IMR-90 (cell line): Measurements from ENCODE around the gene TMEM231. TPM values are rescaled to one million over a fixed set of nuclear protein-coding genes. Genes with fewer than 3 reads are reported as not detected.

Source experiments
- ATAC-seq: fragments of 200-7000 bp; cut with Tn5 transposase; 2 replicates; pipeline ENCODE4 v1.9.1; 2020; ENCODE audit warnings: low read depth, mild to moderate bottlenecking, moderate library complexity
- BruUV-seq: library from RNA; stranded (reverse); fragments of 400-500 nt; replicated peaks from 2 replicates; lab custom pipeline; 2021; lab: Mats Ljungman, UMichigan
- CTCF ChIA-PET: fragments of 300-600 bp; formaldehyde crosslinking; extraction: SDS; loops from one replicate; lab custom pipeline; 2021; ENCODE audit warnings: antibody characterized with exemption; lab: Yijun Ruan, JAX
- POLR2A ChIA-PET: fragments of 300-600 bp; sonication (Branson Sonifier 250); formaldehyde crosslinking; loops from one replicate; lab custom pipeline; 2022; ENCODE audit warnings: antibody characterized with exemption; ENCODE audit not compliant: unreplicated experiment; lab: Charles Lee
- DNase-seq: peaks from one replicate; pipeline ENCODE4 v3.0.0; 2013
- H2AFZ ChIP-seq: replicated peaks from 2 replicates; pipeline ENCODE3; 2013; ENCODE audit warnings: low read length, mild to moderate bottlenecking; ENCODE audit not compliant: poor library complexity
- H2AK5ac ChIP-seq: 2 replicates; pipeline ENCODE4 v1.6.1; 2013; ENCODE audit warnings: low read depth, low read length, inconsistent platforms
- H2AK9ac ChIP-seq: replicated peaks from 2 replicates; pipeline ENCODE3; 2013; ENCODE audit warnings: mild to moderate bottlenecking, low read depth, low read length, moderate library complexity; ENCODE audit not compliant: poor library complexity
- H2BK120ac ChIP-seq: 2 replicates; pipeline ENCODE4 v1.6.1; 2013; ENCODE audit warnings: low read depth, low read length, inconsistent platforms
- H2BK15ac ChIP-seq: 3 replicates; pipeline ENCODE4 v1.6.1; 2013; ENCODE audit warnings: low read depth, low read length, inconsistent platforms
- H2BK20ac ChIP-seq: 2 replicates; pipeline ENCODE4 v1.6.1; 2013; ENCODE audit warnings: low read depth, mild to moderate bottlenecking, inconsistent platforms, low read length, moderate library complexity
- H2BK5ac ChIP-seq: 2 replicates; pipeline ENCODE4 v1.6.1; 2013; ENCODE audit warnings: mild to moderate bottlenecking, low read depth, low read length, inconsistent platforms; ENCODE audit not compliant: poor library complexity, severe bottlenecking
- H3K14ac ChIP-seq: replicated peaks from 2 replicates; pipeline ENCODE4 v1.6.1; 2013; ENCODE audit warnings: low read depth, low read length, inconsistent platforms
- H3K18ac ChIP-seq: 2 replicates; pipeline ENCODE4 v1.6.1; 2013; ENCODE audit warnings: low read depth, low read length, control low read depth
- H3K23ac ChIP-seq: 2 replicates; pipeline ENCODE4 v1.6.1; 2013; ENCODE audit warnings: low read depth, low read length, inconsistent platforms
- H3K27ac ChIP-seq: 2 replicates; pipeline ENCODE4 v1.5.1; 2013; ENCODE audit warnings: mild to moderate bottlenecking, control low read depth, low read length; ENCODE audit not compliant: insufficient read depth
- H3K27me3 ChIP-seq: 2 replicates; pipeline ENCODE4 v1.6.1; 2013; ENCODE audit warnings: low read length; ENCODE audit not compliant: control insufficient read depth, insufficient read depth
- H3K36me3 ChIP-seq: 2 replicates; pipeline ENCODE4 v1.6.1; 2013; ENCODE audit warnings: low read length, mixed read lengths; ENCODE audit not compliant: control insufficient read depth, insufficient read depth
- H3K4ac ChIP-seq: 2 replicates; pipeline ENCODE4 v1.6.1; 2013; ENCODE audit warnings: low read depth, low read length, inconsistent platforms
- H3K4me1 ChIP-seq: 2 replicates; pipeline ENCODE4 v1.6.1; 2013; ENCODE audit warnings: low read length, mixed read lengths; ENCODE audit not compliant: control insufficient read depth, insufficient read depth
- H3K4me2 ChIP-seq: 2 replicates; pipeline ENCODE4 v1.6.1; 2013; ENCODE audit warnings: low read depth, mild to moderate bottlenecking, control low read depth, low read length, moderate library complexity
- H3K4me3 ChIP-seq: 2 replicates; pipeline ENCODE4 v1.5.1; 2013; ENCODE audit warnings: low read depth, mild to moderate bottlenecking, control low read depth, low read length, moderate library complexity; ENCODE audit not compliant: insufficient read depth
- H3K56ac ChIP-seq: 2 replicates; pipeline ENCODE4 v1.6.1; 2013; ENCODE audit warnings: low read length, inconsistent platforms; ENCODE audit not compliant: insufficient read depth; ENCODE audit errors: extremely low read depth
- H3K79me1 ChIP-seq, 2 experiments: 2 replicates each; pipeline ENCODE4 v1.6.1; 2013; ENCODE audit warnings: low read length in 2 of 2, inconsistent platforms in 1 of 2, low read depth in 1 of 2
- H3K9ac ChIP-seq: 2 replicates; pipeline ENCODE4 v1.6.1; 2013; ENCODE audit warnings: low read depth, low read length, control low read depth
- H3K9me1 ChIP-seq: 2 replicates; pipeline ENCODE4 v1.6.1; 2013; ENCODE audit warnings: low read length, inconsistent platforms; ENCODE audit not compliant: insufficient read depth
- H3K9me3 ChIP-seq: 2 replicates; pipeline ENCODE4 v1.6.1; 2013; ENCODE audit warnings: low read length; ENCODE audit not compliant: control insufficient read depth, insufficient read depth
- H4K20me1 ChIP-seq: 2 replicates; pipeline ENCODE4 v1.6.1; 2013; ENCODE audit warnings: low read length, inconsistent platforms; ENCODE audit not compliant: insufficient read depth
- H4K5ac ChIP-seq: 2 replicates; pipeline ENCODE4 v1.6.1; 2013; ENCODE audit warnings: mild to moderate bottlenecking, low read depth, low read length, control low read depth
- H4K8ac ChIP-seq, 2 experiments: 2 replicates each; pipeline ENCODE4 v1.6.1; 2013; ENCODE audit warnings: low read depth in 2 of 2, low read length in 2 of 2, control low read depth in 1 of 2, inconsistent platforms in 1 of 2
- H4K91ac ChIP-seq: 2 replicates; pipeline ENCODE4 v1.6.1; 2013; ENCODE audit warnings: low read depth, low read length, inconsistent platforms; ENCODE audit not compliant: insufficient read depth
- BHLHE40 ChIP-seq: fragments of 150-350 bp; IDR thresholded peaks from 2 replicates; pipeline ENCODE4 v1.6.1; 2016; ENCODE audit warnings: mild to moderate bottlenecking, low read depth, low read length
- CEBPB ChIP-seq: IDR thresholded peaks from 2 replicates; pipeline ENCODE4 v1.6.1; 2012; ENCODE audit warnings: low read depth, low read length, improper control_type of control experiment
- CHD1 ChIP-seq: IDR thresholded peaks from 2 replicates; pipeline ENCODE4 v1.6.1; 2012; ENCODE audit warnings: low read depth, low read length, improper control_type of control experiment
- CTCF ChIP-seq: conservative IDR thresholded peaks from 2 replicates; pipeline ENCODE4 v1.5.1; 2012; ENCODE audit warnings: mild to moderate bottlenecking, low read depth, low read length, improper control_type of control experiment
- ELK1 ChIP-seq: fragments of 150-350 bp; IDR thresholded peaks from 2 replicates; pipeline ENCODE4 v1.6.1; 2016; ENCODE audit warnings: low read depth, mild to moderate bottlenecking, low read length, moderate library complexity, borderline replicate concordance
- FOS ChIP-seq: fragments of 150-350 bp; IDR thresholded peaks from 2 replicates; pipeline ENCODE4 v1.6.1; 2016; ENCODE audit warnings: low read depth, low read length
- MXI1 ChIP-seq: IDR thresholded peaks from 2 replicates; pipeline ENCODE4 v1.6.1; 2012; ENCODE audit warnings: low read depth, mild to moderate bottlenecking, low read length, moderate library complexity, borderline replicate concordance
- NFE2L2 ChIP-seq: fragments of 150-350 bp; IDR thresholded peaks from 2 replicates; pipeline ENCODE4 v1.6.1; 2016; ENCODE audit warnings: low read depth, mild to moderate bottlenecking, low read length
- POLR2A ChIP-seq: IDR thresholded peaks from 2 replicates; pipeline ENCODE4 v1.6.1; 2012; ENCODE audit warnings: mild to moderate bottlenecking, low read depth, low read length
- SMC3 ChIP-seq: fragments of 150-350 bp; IDR thresholded peaks from 2 replicates; pipeline ENCODE4 v1.6.1; 2016; ENCODE audit warnings: low read depth, mild to moderate bottlenecking, antibody characterized with exemption, low read length, moderate library complexity
- WGBS, 2 experiments: methylation state at CpG; one replicate each; pipeline versions ENCODE4 v1.1.5 to v1.1.7; 2013; ENCODE audit warnings: missing lambda C conversion rate in 2 of 2; ENCODE audit not compliant: insufficient read length in 1 of 2; ENCODE audit errors: extremely low coverage in 2 of 2; 5-methylcytosine and 5-hydroxymethylcytosine counted together
- dilution Hi-C: fragments of 300-500 bp; cut with HindIII; formaldehyde crosslinking; loops from one replicate; pipeline ENCODE4 v1.14.3; 2018; ENCODE audit warnings: low sequenced_read_pairs; ENCODE audit not compliant: unreplicated experiment
- in situ Hi-C: fragments of 300-500 bp; cut with MboI; formaldehyde crosslinking; loops from 3 replicates; pipeline ENCODE4 v1.14.3; 2019; ENCODE audit warnings: low sequenced_read_pairs, inconsistent platforms, mixed read lengths
- intact Hi-C: fragments of 100-400 bp; cut with micrococcal nuclease; formaldehyde crosslinking; loops from 2 replicates; pipeline ENCODE4 v1.10.0; 2022
- polyA plus RNA-seq, 3 experiments: library from polyadenylated mRNA; depleted of rRNA; stranded (reverse); fragments of >200 nt; gene quantifications; 2 replicates each; pipeline ENCODE4 v1.2.3, GENCODE V29; 2012; ENCODE audit warnings: low replicate concordance in 1 of 3
- total RNA-seq: library from RNA; depleted of rRNA; stranded (reverse); fragments of >200 nt; gene quantifications from 2 replicates; pipeline ENCODE4 v1.2.3, GENCODE V29; 2012

TMEM231 gene
- total and polyA plus RNA-seq, 2 of the 4 experiments (the other 2 are of a cell fraction), result 10.6 to 15.4 TPM

- dilution Hi-C loops (no loop called here), in situ Hi-C loops (no loop called here)
- peaks cover 5% of the 10 kb centered on the region; the same call in 1 of the 2 replicates for H3K4me1 ChIP-seq
Measured at GRCh38 chr16:75558846-75559401, 2.9 kb upstream of the TMEM231 start.

More at GRCh38 chr16:75558846-75559401, 2.9 kb upstream of the TMEM231 start:
- Histone ChIP-seq H2BK15ac (no peak overlapping the region), H4K20me1 (no peaks in the 10 kb centered on the region), H3K27ac (no peak overlapping the region), H3K9me3 (no peaks in the 10 kb centered on the region), H3K4me3 (no peak overlapping the region), H3K14ac (no peak overlapping the region), H3K23ac (no peak overlapping the region), H3K9me1 (peaks cover 8% of the 10 kb centered on the region), H3K4ac (no peak overlapping the region), H2BK5ac (no peak overlapping the region), H3K18ac (no peak overlapping the region), H3K27me3 (peaks cover 8% of the 10 kb centered on the region), H2AK5ac (no peak overlapping the region), H2BK20ac (no peak overlapping the region), H3K56ac (no peak overlapping the region), H4K5ac (no peak overlapping the region), H3K79me1 (0 out of 4 replicates have a peak, but pooled peaks cover 0 to 2% of the 10 kb centered on the region in 2 experiments), H2AFZ (no peak overlapping the region), H3K36me3 (no peaks in the 10 kb centered on the region), H4K91ac (no peak overlapping the region), H4K8ac (no peak overlapping the region), H3K4me2 (no peak overlapping the region), H2AK9ac (no peak overlapping the region), H2BK120ac (no peak overlapping the region), H3K9ac (no peak overlapping the region)
- no peak for ATAC-seq
- ChIA-PET POLR2A (no interaction called here), CTCF (no interaction called here)
- no TSS peak for BruUV-seq
- DNase-seq, result no peak
- intact Hi-C loops, result loop anchor here (5.0 kb wide), 1 partner anchor 97 kb away; the partner anchor contains the start of gene TMEM170A
- WGBS, 2 experiments, result 63% methylated on average over 1 of the region's 2 CpGs; no CpG with 5 or more reads in 1 of the 2 experiments
- TF ChIP-seq CEBPB (no peak), ELK1 (no peak), FOS (no peak), BHLHE40 (no peak), CTCF (no peak), SMC3 (no peak), CHD1 (no peak), POLR2A (no peak), MXI1 (no peak), NFE2L2 (no peak)
